Activated CD8-positive, alpha-beta T cell treated with anti-CD3 and anti-CD28 coated beads for 36 hours (primary cell): ENCODE data around the gene SVBP. TPM values are rescaled to one million over a fixed set of nuclear protein-coding genes. Genes with fewer than 3 reads are reported as not detected.

Experiments used
- ATAC-seq: fragments of 200-7000 bp; cut with Tn5 transposase; one replicate; pipeline ENCODE4 v1.10.0; 2021; ENCODE audit warnings: mild to moderate bottlenecking, moderate library complexity
- CTCF ChIA-PET: fragments of 350-600 bp; sonication (Branson Sonifier 250); formaldehyde crosslinking; loops from one replicate; lab custom pipeline; 2021; ENCODE audit warnings: antibody characterized with exemption; lab: Charles Lee
- POLR2A ChIA-PET: fragments of 350-600 bp; sonication (Branson Sonifier 250); formaldehyde crosslinking; loops from one replicate; lab custom pipeline; 2021; ENCODE audit warnings: antibody characterized with exemption; lab: Charles Lee
- DNase-seq: peaks from one replicate; pipeline ENCODE4 v3.0.0-alpha.2; 2020
- H3K27ac Mint-ChIP-seq: one replicate; pipeline ENCODE4 v1.8.0; 2021; ENCODE audit warnings: mild to moderate bottlenecking, mixed read lengths
- H3K27me3 Mint-ChIP-seq: one replicate; pipeline ENCODE4 v1.8.0; 2021; ENCODE audit warnings: mixed read lengths
- H3K36me3 Mint-ChIP-seq: one replicate; pipeline ENCODE4 v1.8.0; 2021; ENCODE audit warnings: low read depth, mixed read lengths
- H3K4me1 Mint-ChIP-seq: one replicate; pipeline ENCODE4 v1.8.0; 2021; ENCODE audit warnings: low read depth, mixed read lengths
- H3K4me3 Mint-ChIP-seq: one replicate; pipeline ENCODE4 v1.8.0; 2021; ENCODE audit warnings: mild to moderate bottlenecking, moderate library complexity, mixed read lengths
- H3K9me3 Mint-ChIP-seq: one replicate; pipeline ENCODE4 v1.8.0; 2021; ENCODE audit warnings: mixed read lengths
- CTCF ChIP-seq: fragments of 200-600 bp; IDR thresholded peaks from one replicate; pipeline ENCODE4 v1.8.0; 2022; ENCODE audit warnings: antibody characterized with exemption, mild to moderate bottlenecking
- intact Hi-C: fragments of 100-400 bp; cut with micrococcal nuclease; formaldehyde crosslinking; loops from one replicate; pipeline ENCODE4 v1.10.0; 2022
- total RNA-seq, 2 experiments: library from RNA; stranded (reverse); gene quantifications; one replicate each; pipeline ENCODE4 v1.2.3, GENCODE V29; 2021

Gene SVBP
- total RNA-seq, 2 experiments from 2014 or later = 12.2 to 14.3 TPM

GRCh38 chr1:42841010-42841409 is 23.8 kb upstream of the SVBP start:
- TF ChIP-seq CTCF = no peak
- DNase-seq (no peak), ATAC-seq (no peak)
- ChIA-PET POLR2A (no interaction called here), CTCF (interaction anchor here (1.0 kb wide), 1 partner anchor 9 kb away, joined by 4 read pairs; no protein-coding TSS in a partner anchor)
- peaks cover 13% of the 10 kb centered on the region for H3K36me3 Mint-ChIP-seq
- peaks cover 2% of the 10 kb centered on the region for H3K4me1 Mint-ChIP-seq
- H3K27me3 Mint-ChIP-seq = no peaks in the 10 kb centered on the region
- H3K27ac Mint-ChIP-seq = no peak overlapping the region
- no peak overlapping the region for H3K4me3 Mint-ChIP-seq
- H3K9me3 Mint-ChIP-seq = no peaks in the 10 kb centered on the region
- intact Hi-C loops = no loop called here

- H3K27me3 Mint-ChIP-seq = no peaks in the 10 kb centered on the region
- H3K36me3 Mint-ChIP-seq = peaks cover 9% of the 10 kb centered on the region
- no peaks in the 10 kb centered on the region for H3K4me1 Mint-ChIP-seq
- ChIA-PET CTCF (interaction anchor here (0.8 to 1.0 kb wide), 2 partner anchors 8 to 235 kb away, joined by 4 read pairs; partner anchors contain the start of gene ZNF691), POLR2A (interaction anchor here (0.6 kb wide), 1 partner anchor 18 kb away, joined by 4 read pairs; no protein-coding TSS in a partner anchor)
- no peaks in the 10 kb centered on the region for H3K9me3 Mint-ChIP-seq
- no peak for TF ChIP-seq CTCF
- no peak overlapping the region for H3K27ac Mint-ChIP-seq
- intact Hi-C loops = no loop called here
- no peak for DNase-seq
- H3K4me3 Mint-ChIP-seq = no peak overlapping the region
- no peak for ATAC-seq
These were observed 21.4 kb upstream of the SVBP start for GRCh38 chr1:42838482-42839190.

- no peak for TF ChIP-seq CTCF
- Mint-ChIP-seq H3K4me3 (no peak overlapping the region), H3K27me3 (no peaks in the 10 kb centered on the region), H3K9me3 (no peaks in the 10 kb centered on the region), H3K27ac (no peak overlapping the region), H3K36me3 (peaks cover under 1% of the 10 kb centered on the region), H3K4me1 (no peaks in the 10 kb centered on the region)
- CTCF ChIA-PET = interaction anchor here (1.0 kb wide), 1 partner anchor 9 kb away, joined by 4 read pairs; the partner anchor contains the start of gene ZNF691
- ATAC-seq (no peak), DNase-seq (no peak)
- POLR2A ChIA-PET = interaction anchor here (0.6 kb wide), 1 partner anchor 17 kb away, joined by 4 read pairs; no protein-coding TSS in a partner anchor
- intact Hi-C loops = no loop called here
These were observed 20.5 kb upstream of the SVBP start for GRCh38 chr1:42837709-42838108.

GRCh38 chr1:42835422-42835821 is 18.2 kb upstream of the SVBP start:
- ATAC-seq (no peak), DNase-seq (no peak)
- no peak overlapping the region for H3K4me3 Mint-ChIP-seq
- no peaks in the 10 kb centered on the region for H3K4me1 Mint-ChIP-seq
- H3K27me3 Mint-ChIP-seq = no peaks in the 10 kb centered on the region
- H3K9me3 Mint-ChIP-seq = no peaks in the 10 kb centered on the region
- TF ChIP-seq CTCF = no peak
- ChIA-PET CTCF (interaction anchor here (0.8 to 2.0 kb wide), 3 partner anchors 12 to 238 kb away, joined by 4 to 6 read pairs (median 6); no protein-coding TSS in a partner anchor), POLR2A (interaction anchor here (1.2 to 1.4 kb wide), 2 partner anchors 13 to 20 kb away, joined by 3 to 4 read pairs; no protein-coding TSS in a partner anchor)
- intact Hi-C loops = no loop called here
- peaks cover 3% of the 10 kb centered on the region for H3K36me3 Mint-ChIP-seq
- no peak overlapping the region for H3K27ac Mint-ChIP-seq

GRCh38 chr1:42834803-42835202 is 17.6 kb upstream of the SVBP start:
- POLR2A ChIA-PET = interaction anchor here (0.9 to 1.4 kb wide), 2 partner anchors 11 to 19 kb away, joined by 3 read pairs; no protein-coding TSS in a partner anchor
- TF ChIP-seq CTCF = no peak
- Mint-ChIP-seq H3K9me3 (no peaks in the 10 kb centered on the region), H3K4me1 (no peaks in the 10 kb centered on the region), H3K4me3 (no peak overlapping the region), H3K36me3 (peaks cover 3% of the 10 kb centered on the region), H3K27me3 (no peaks in the 10 kb centered on the region), H3K27ac (no peak overlapping the region)
- DNase-seq (no peak), ATAC-seq (no peak)
- intact Hi-C loops = no loop called here
- CTCF ChIA-PET = interaction anchor here (0.5 to 2.0 kb wide), 4 partner anchors 13 to 239 kb away, joined by 3 to 6 read pairs (median 5); partner anchors contain the start of genes ERMAP and SVBP
